Raji (cell line): ENCODE data around the gene HCK.

Experiments
- POLR2A ChIP-seq: IDR thresholded peaks from 2 replicates; pipeline ENCODE4 v1.6.1; 2011; ENCODE audit warnings: low read depth, low read length, control low read depth; ENCODE audit not compliant: insufficient read depth

Gene HCK

DNA sequence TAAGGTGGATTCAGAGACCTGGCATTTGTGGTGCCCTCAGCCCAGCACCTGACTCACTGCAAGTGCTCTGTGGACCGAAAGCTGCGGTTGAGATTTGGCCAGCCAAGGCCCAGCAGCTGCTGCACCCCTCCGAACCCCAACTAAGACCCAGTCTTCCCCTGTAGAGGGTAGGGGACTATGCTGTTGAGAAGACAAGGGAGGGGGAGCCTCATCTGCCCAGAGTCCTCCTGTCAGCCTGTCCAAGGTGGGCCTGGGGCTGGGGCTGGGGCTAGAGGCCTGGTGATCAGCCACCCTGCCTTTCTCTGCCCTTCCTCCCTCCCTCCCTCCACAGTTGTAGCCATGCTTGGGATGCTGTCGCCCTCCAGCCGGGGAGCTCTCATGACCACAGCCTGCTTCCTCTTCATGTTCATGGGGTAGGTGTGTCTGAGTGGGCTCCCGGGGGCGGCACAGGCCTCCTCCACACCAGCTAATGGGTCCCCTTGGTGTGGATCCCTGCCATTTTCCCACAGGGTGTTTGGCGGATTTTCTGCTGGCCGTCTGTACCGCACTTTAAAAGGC lies 98.3 kb downstream of the HCK start:
- TF ChIP-seq POLR2A, result no peak
